Tongue (tissue), 2 donors: Measurements from ENCODE around the gene ZBTB49. TPM values are rescaled to one million over a fixed set of nuclear protein-coding genes. Genes with fewer than 3 reads are reported as not detected.

Experiments used
- DNase-seq: peaks from one replicate; pipeline ENCODE4 v3.0.0-alpha.2; 2015
- total RNA-seq: library from RNA; depleted of rRNA; stranded (reverse); fragments of >200 nt; gene quantifications from one replicate; pipeline ENCODE4 v1.2.3, GENCODE V29; 2014

Gene ZBTB49
- total RNA-seq, 1 donor from 2014 or later, result 9.7 TPM

- no peak for DNase-seq
Measured at GRCh38 chr4:4281787-4282186, 8.3 kb upstream of the ZBTB49 start.

GRCh38 chr4:4284827-4285618, 5.0 kb upstream of the ZBTB49 start:
- DNase-seq, result peak; percentile 6

- no peak for DNase-seq
Measured at GRCh38 chr4:4288098-4288497, 2.0 kb upstream of the ZBTB49 start.

GRCh38 chr4:4289055-4289454, 996 bp upstream of the ZBTB49 start:
- DNase-seq, result no peak

- DNase-seq, result no peak
Measured at GRCh38 chr4:4289597-4289940, 482 bp upstream of the ZBTB49 start.

GRCh38 chr4:4293279-4293678, 3.2 kb downstream of the ZBTB49 start:
- no peak for DNase-seq

- no peak for DNase-seq
Measured at GRCh38 chr4:4296283-4296846, 6.3 kb downstream of the ZBTB49 start.

- no peak for DNase-seq
Measured at GRCh38 chr4:4299006-4299405, 9.0 kb downstream of the ZBTB49 start.

- no peak for DNase-seq
Measured at GRCh38 chr4:4302001-4302400, 11.9 kb downstream of the ZBTB49 start.

- no peak for DNase-seq
Measured at GRCh38 chr4:4302416-4302815, 12.4 kb downstream of the ZBTB49 start.

GRCh38 chr4:4306920-4307319, 16.9 kb downstream of the ZBTB49 start:
- no peak for DNase-seq

GRCh38 chr4:4308800-4309441, 18.9 kb downstream of the ZBTB49 start:
- DNase-seq, result no peak

- no peak for DNase-seq
Measured at GRCh38 chr4:4311193-4311592, 21.1 kb downstream of the ZBTB49 start.

GRCh38 chr4:4315461-4316149, 25.6 kb downstream of the ZBTB49 start:
- no peak for DNase-seq

GRCh38 chr4:4316150-4316495, 26.1 kb downstream of the ZBTB49 start:
- DNase-seq, result no peak

- no peak for DNase-seq
Measured at GRCh38 chr4:4317496-4318232, 27.6 kb downstream of the ZBTB49 start.

- no peak for DNase-seq
Measured at GRCh38 chr4:4320528-4320927, 30.5 kb downstream of the ZBTB49 start.

GRCh38 chr4:4320951-4321714, 31.1 kb downstream of the ZBTB49 start:
- no peak for DNase-seq

GRCh38 chr4:4321951-4322688, 32.1 kb downstream of the ZBTB49 start:
- DNase-seq, result no peak

GRCh38 chr4:4323705-4324534, 33.9 kb downstream of the ZBTB49 start:
- no peak for DNase-seq
